Osteoblast (primary cell): Measurements from ENCODE around the gene KRTDAP. TPM values are rescaled to one million over a fixed set of nuclear protein-coding genes. Genes with fewer than 3 reads are reported as not detected.
"Not testable (repeated sequence)": the region's sequence is repeated elsewhere in the genome, so short reads cannot be mapped to it uniquely, and the experiment has no call there.

Source experiments
- DNase-seq: peaks from one replicate; pipeline ENCODE4 v3.0.0; 2011; ENCODE audit warnings: low spot score, mixed read lengths; ENCODE audit not compliant: insufficient read length; ENCODE audit errors: missing footprints
- H2AFZ ChIP-seq: 2 replicates; pipeline ENCODE4 v1.6.0; 2011; ENCODE audit warnings: mild to moderate bottlenecking, low read length
- H3K27ac ChIP-seq: 2 replicates; pipeline ENCODE4 v1.5.1; 2011; ENCODE audit warnings: mild to moderate bottlenecking, low read depth, low read length, moderate library complexity
- H3K27me3 ChIP-seq: 2 replicates; pipeline ENCODE4 v1.6.0; 2012; ENCODE audit warnings: mild to moderate bottlenecking, control low read depth, inconsistent platforms, low read length, moderate library complexity; ENCODE audit not compliant: insufficient read depth
- H3K36me3 ChIP-seq: 2 replicates; pipeline ENCODE4 v1.5.1; 2011; ENCODE audit warnings: mild to moderate bottlenecking, low read length, control low read depth, moderate library complexity; ENCODE audit not compliant: insufficient read depth
- H3K4me1 ChIP-seq: 2 replicates; pipeline ENCODE4 v1.5.1; 2011; ENCODE audit warnings: mild to moderate bottlenecking, low read length, control low read depth, moderate library complexity; ENCODE audit not compliant: insufficient read depth
- H3K4me2 ChIP-seq: 2 replicates; pipeline ENCODE4 v1.6.0; 2011; ENCODE audit warnings: mild to moderate bottlenecking, low read length; ENCODE audit not compliant: insufficient read depth
- H3K4me3 ChIP-seq: fragments of 200-600 bp; sonication (generic); 3 replicates; pipeline ENCODE4 v1.5.1; 2012; ENCODE audit warnings: mild to moderate bottlenecking, low read length, inconsistent platforms; ENCODE audit not compliant: insufficient read depth
- H3K79me2 ChIP-seq: 2 replicates; pipeline ENCODE4 v1.6.0; 2012; ENCODE audit warnings: mild to moderate bottlenecking, low read length, control low read depth, inconsistent platforms; ENCODE audit not compliant: insufficient read depth
- H3K9me3 ChIP-seq: 2 replicates; pipeline ENCODE4 v1.5.1; 2011; ENCODE audit warnings: low read depth, low read length, control low read depth
- H4K20me1 ChIP-seq: 2 replicates; pipeline ENCODE4 v1.6.0; 2012; ENCODE audit warnings: mild to moderate bottlenecking, low read length, control low read depth; ENCODE audit not compliant: insufficient read depth
- total RNA-seq: library from RNA; depleted of rRNA; stranded (reverse); fragments of >200 nt; gene quantifications from 2 replicates; pipeline ENCODE4 v1.2.3, GENCODE V29; 2012
- TF ChIP-seq, protein P1 (sequence below): IDR thresholded peaks from 2 replicates; pipeline ENCODE4 v1.5.1; 2011; ENCODE audit warnings: mild to moderate bottlenecking, low read depth, low read length, moderate library complexity; ENCODE audit errors: extremely low read depth

KRTDAP gene
- total RNA-seq, 1 donor: not detected

DNA sequence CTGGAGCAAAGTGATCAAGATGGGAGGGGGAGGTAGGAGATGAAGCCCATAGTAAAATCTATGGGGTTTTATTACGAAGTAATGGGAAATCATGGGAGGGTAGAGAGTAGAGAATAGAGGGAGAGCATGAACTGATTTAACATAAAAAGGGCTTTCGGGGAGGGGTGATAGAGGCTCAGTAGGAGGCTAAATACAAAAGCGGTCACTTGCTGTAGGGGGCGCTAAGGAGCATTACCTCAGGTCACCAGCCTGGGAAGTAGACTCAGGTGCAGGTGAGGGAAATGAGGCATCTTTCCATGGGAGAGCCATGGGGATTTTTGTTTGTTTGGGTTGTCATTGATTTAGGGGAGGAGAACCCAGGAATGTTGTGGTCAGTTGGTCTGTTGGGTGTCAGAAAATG lies 14.1 kb downstream of the KRTDAP start:
- Histone ChIP-seq H3K9me3 (no peaks in the 10 kb centered on the region), H3K4me2 (no peak overlapping the region), H3K27me3 (no peaks in the 10 kb centered on the region), H3K36me3 (no peaks in the 10 kb centered on the region), H3K27ac (no peak overlapping the region), H3K79me2 (no peaks in the 10 kb centered on the region), H3K4me1 (no peaks in the 10 kb centered on the region), H4K20me1 (no peaks in the 10 kb centered on the region), H3K4me3 (no peak overlapping the region), H2AFZ (no peak overlapping the region)
- TF ChIP-seq, protein P1, sequence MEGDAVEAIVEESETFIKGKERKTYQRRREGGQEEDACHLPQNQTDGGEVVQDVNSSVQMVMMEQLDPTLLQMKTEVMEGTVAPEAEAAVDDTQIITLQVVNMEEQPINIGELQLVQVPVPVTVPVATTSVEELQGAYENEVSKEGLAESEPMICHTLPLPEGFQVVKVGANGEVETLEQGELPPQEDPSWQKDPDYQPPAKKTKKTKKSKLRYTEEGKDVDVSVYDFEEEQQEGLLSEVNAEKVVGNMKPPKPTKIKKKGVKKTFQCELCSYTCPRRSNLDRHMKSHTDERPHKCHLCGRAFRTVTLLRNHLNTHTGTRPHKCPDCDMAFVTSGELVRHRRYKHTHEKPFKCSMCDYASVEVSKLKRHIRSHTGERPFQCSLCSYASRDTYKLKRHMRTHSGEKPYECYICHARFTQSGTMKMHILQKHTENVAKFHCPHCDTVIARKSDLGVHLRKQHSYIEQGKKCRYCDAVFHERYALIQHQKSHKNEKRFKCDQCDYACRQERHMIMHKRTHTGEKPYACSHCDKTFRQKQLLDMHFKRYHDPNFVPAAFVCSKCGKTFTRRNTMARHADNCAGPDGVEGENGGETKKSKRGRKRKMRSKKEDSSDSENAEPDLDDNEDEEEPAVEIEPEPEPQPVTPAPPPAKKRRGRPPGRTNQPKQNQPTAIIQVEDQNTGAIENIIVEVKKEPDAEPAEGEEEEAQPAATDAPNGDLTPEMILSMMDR: no peak
- DNase-seq: no peak

DNA sequence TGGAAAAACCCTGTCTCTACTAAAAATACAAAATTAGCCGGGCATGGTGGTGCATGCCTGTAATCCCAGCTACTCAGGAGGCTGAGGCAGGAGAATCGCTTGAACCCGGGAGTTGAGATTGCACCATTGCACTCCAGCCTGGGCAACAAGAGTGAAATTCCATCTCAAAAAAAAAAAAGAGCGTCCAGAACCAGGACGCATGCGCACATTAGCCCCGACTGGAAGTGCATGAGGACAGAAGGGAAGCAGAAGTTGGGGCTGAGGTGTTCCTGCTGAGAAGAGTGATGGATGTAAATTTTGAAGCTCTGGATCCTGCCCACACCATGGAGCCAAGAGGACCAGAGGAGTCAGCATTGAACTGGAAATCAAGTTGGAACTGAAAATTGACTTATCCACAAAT lies 15.7 kb downstream of the KRTDAP start:
- H3K4me1 ChIP-seq, H2AFZ ChIP-seq, H4K20me1 ChIP-seq, H3K27ac ChIP-seq, H3K9me3 ChIP-seq, H3K79me2 ChIP-seq, H3K27me3 ChIP-seq, DNase-seq, H3K4me2 ChIP-seq, H3K4me3 ChIP-seq, H3K36me3 ChIP-seq: not testable (repeated sequence)

DNA sequence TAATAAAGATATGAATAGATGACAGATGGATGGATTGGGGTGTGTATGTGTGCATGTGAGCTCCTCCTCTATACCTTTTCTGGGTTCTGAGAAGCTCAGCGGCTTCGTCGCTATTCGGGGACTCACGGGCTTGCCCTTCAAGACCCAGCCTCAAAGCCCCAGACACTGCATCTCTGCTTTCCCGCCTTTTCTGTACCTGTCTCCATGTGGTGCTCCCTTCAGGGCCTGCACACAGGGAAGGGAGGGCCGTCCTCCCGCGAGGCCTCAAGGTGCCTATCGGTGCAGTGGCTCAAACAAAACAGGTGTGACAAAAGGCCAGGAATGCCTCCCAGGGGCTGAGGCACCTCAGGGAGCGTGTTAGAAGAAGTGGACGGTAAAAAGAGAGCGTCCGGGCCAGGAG lies 16.2 kb downstream of the KRTDAP start:
- no peaks in the 10 kb centered on the region for H3K79me2 ChIP-seq
- H3K27ac ChIP-seq: no peak overlapping the region
- H3K4me3 ChIP-seq: no peak overlapping the region
- H3K36me3 ChIP-seq: no peaks in the 10 kb centered on the region
- H3K4me2 ChIP-seq: no peak overlapping the region
- H2AFZ ChIP-seq: no peak overlapping the region
- TF ChIP-seq, protein P1: no peak
- no peaks in the 10 kb centered on the region for H3K4me1 ChIP-seq
- H3K9me3 ChIP-seq: no peaks in the 10 kb centered on the region
- no peaks in the 10 kb centered on the region for H3K27me3 ChIP-seq
- no peaks in the 10 kb centered on the region for H4K20me1 ChIP-seq
- DNase-seq: no peak

DNA sequence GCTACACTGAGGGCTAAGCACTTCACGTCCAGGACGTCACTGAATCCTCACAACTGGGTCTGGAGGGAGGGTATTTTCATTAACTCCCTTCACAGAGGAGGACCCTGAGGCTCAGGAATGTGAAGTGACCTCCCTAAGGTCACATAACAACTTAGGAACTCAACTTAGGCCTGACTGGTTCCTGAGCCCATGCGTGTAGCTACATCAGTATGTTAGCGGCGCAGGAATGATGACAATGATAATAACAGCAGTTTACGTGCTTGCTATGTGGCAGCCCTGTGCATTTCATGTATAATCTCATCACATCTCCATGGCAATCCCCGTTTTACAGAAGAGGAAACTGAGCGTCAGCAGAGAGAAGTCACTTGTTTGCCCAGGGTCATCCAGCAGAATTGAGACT lies 18.3 kb downstream of the KRTDAP start:
- H3K9me3 ChIP-seq: no peaks in the 10 kb centered on the region
- H3K27me3 ChIP-seq: no peaks in the 10 kb centered on the region
- DNase-seq: no peak
- TF ChIP-seq, protein P1: no peak
- no peaks in the 10 kb centered on the region for H3K36me3 ChIP-seq
- H3K4me1 ChIP-seq: no peaks in the 10 kb centered on the region
- H3K4me3 ChIP-seq: no peak overlapping the region
- no peaks in the 10 kb centered on the region for H4K20me1 ChIP-seq
- H2AFZ ChIP-seq: no peak overlapping the region
- no peak overlapping the region for H3K4me2 ChIP-seq
- no peak overlapping the region for H3K27ac ChIP-seq
- H3K79me2 ChIP-seq: no peaks in the 10 kb centered on the region

DNA sequence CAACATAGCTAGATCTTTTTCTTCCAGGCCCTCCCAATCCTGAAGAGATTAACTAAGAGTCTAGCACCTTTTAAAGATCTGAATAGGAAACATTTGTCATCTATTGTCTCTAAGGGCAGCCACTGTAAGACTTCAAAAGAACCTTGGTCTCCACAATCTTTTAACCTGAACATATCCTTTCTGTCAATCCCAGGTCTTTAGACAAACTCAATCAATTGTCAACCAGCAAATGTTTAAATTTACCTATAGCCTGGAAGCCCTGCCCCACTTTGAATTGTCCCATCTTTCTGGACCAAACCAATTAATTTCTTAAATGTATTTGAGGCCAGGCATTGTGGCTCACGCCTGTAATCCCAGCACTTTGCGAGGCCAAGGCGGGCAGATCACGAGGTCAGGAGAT lies 19.2 kb downstream of the KRTDAP start:
- H3K9me3 ChIP-seq, DNase-seq, H3K4me3 ChIP-seq, H2AFZ ChIP-seq, H3K27ac ChIP-seq, H4K20me1 ChIP-seq, H3K4me1 ChIP-seq, H3K4me2 ChIP-seq, H3K27me3 ChIP-seq, H3K36me3 ChIP-seq, H3K79me2 ChIP-seq: not testable (repeated sequence)
